K562 (cell line): ENCODE data around the gene RPTOR. TPM values are rescaled to one million over a fixed set of nuclear protein-coding genes. Genes with fewer than 3 reads are reported as not detected.

ENCODE experiments used
- ATAC-seq: fragments of 200-7000 bp; cut with Tn5 transposase; 3 replicates; pipeline ENCODE4 v1.9.1; 2020; ENCODE audit warnings: moderate library complexity
- BruUV-seq: library from RNA; stranded (reverse); fragments of 400-500 nt; replicated peaks from 2 replicates; lab custom pipeline; 2021; lab: Mats Ljungman, UMichigan
- CTCF ChIA-PET: fragments of 300-600 bp; formaldehyde crosslinking; extraction: SDS; loops from one replicate; lab custom pipeline; 2021; ENCODE audit warnings: low intra/inter-chr PET ratio; lab: Yijun Ruan, JAX
- POLR2A ChIA-PET: fragments of 300-600, 350-650 bp; sonication (Branson Sonifier 250); formaldehyde crosslinking; extraction: SDS; loops from one replicate; lab custom pipeline; 2021; ENCODE audit warnings: antibody characterized with exemption, inconsistent platforms; lab: Yijun Ruan, JAX
- DNase-seq, 4 experiments: peaks; one replicate each; pipeline versions ENCODE4 v3.0.0 to v3.0.0-alpha.2; 2011 to 2018; ENCODE audit warnings: low spot score in 3 of 4, mixed read lengths in 3 of 4; ENCODE audit errors: extremely low read depth in 1 of 4
- FAIRE-seq: peaks from 2 replicates; lab custom pipeline; 2011; peaks lifted over from hg19 to GRCh38; lab: Jason Lieb, UNC
- H2AFZ ChIP-seq: 2 replicates; pipeline ENCODE4 v1.6.0; 2011; ENCODE audit warnings: low read depth, low read length, control low read depth, inconsistent platforms
- H3K27ac ChIP-seq: fragments of 200-600 bp; 3 replicates; pipeline ENCODE4 v1.8.0; 2011; ENCODE audit warnings: low read depth, mild to moderate bottlenecking, control low read depth, inconsistent platforms, low read length, moderate library complexity, mixed read lengths; ENCODE audit errors: extremely low read depth
- H3K27me3 ChIP-seq, 2 experiments: fragments of 300-600 bp in 1 of 2; 2 replicates in 1 of 2; 3 replicates in 1 of 2; pipeline versions ENCODE4 v1.6.0 to v1.8.0; 2011; ENCODE audit warnings: inconsistent platforms in 2 of 2, low read length in 2 of 2, mild to moderate bottlenecking in 1 of 2, mixed read lengths in 1 of 2, moderate library complexity in 1 of 2; ENCODE audit not compliant: control insufficient read depth in 2 of 2, insufficient read depth in 2 of 2
- H3K36me3 ChIP-seq: fragments of 300-600 bp; 3 replicates; pipeline ENCODE4 v1.8.0; 2011; ENCODE audit warnings: mild to moderate bottlenecking, low read length, inconsistent platforms; ENCODE audit not compliant: control insufficient read depth, insufficient read depth
- H3K4me1 ChIP-seq, 2 experiments: fragments of 200-600 bp in 1 of 2; replicated peaks in 1 of 2; 2 replicates in 1 of 2; 3 replicates in 1 of 2; pipeline versions ENCODE4 v1.5.1 to v1.8.0; 2011; ENCODE audit warnings: inconsistent platforms in 2 of 2, low read length in 2 of 2, mild to moderate bottlenecking in 1 of 2, mixed read lengths in 1 of 2, moderate library complexity in 1 of 2; ENCODE audit not compliant: control insufficient read depth in 2 of 2, insufficient read depth in 2 of 2
- H3K4me2 ChIP-seq: 2 replicates; pipeline ENCODE4 v1.6.1; 2011; ENCODE audit warnings: low read length, control low read depth, inconsistent platforms, mixed read lengths; ENCODE audit not compliant: insufficient read depth
- H3K4me3 ChIP-seq: fragments of 200-600 bp; sonication (generic), shearing (Covaris generic); 2 replicates; pipeline ENCODE4 v1.5.1; 2016; ENCODE audit warnings: control low read depth, inconsistent platforms
- H3K79me2 ChIP-seq: fragments of 200-600 bp; 3 replicates; pipeline ENCODE4 v1.8.0; 2011; ENCODE audit warnings: low read length, inconsistent platforms; ENCODE audit not compliant: control insufficient read depth, insufficient read depth
- H3K9ac ChIP-seq, 2 experiments: 2 replicates each; pipeline versions ENCODE4 v1.6.0 to v1.6.1; 2011; ENCODE audit warnings: low read depth in 2 of 2, low read length in 2 of 2, control low read depth in 1 of 2, inconsistent platforms in 1 of 2, mild to moderate bottlenecking in 1 of 2, mixed read lengths in 1 of 2; ENCODE audit not compliant: insufficient read depth in 1 of 2
- H3K9me1 ChIP-seq: one replicate; pipeline ENCODE4 v1.6.0; 2011; ENCODE audit warnings: inconsistent platforms, mild to moderate bottlenecking, low read length, moderate library complexity; ENCODE audit not compliant: control insufficient read depth, insufficient read depth
- H3K9me3 ChIP-seq: replicated peaks from 2 replicates; pipeline ENCODE4 v1.5.1; 2011; ENCODE audit warnings: low read depth, low read length, inconsistent platforms; ENCODE audit not compliant: control insufficient read depth, insufficient read depth
- H4K20me1 ChIP-seq: replicated peaks from 2 replicates; pipeline ENCODE4 v1.6.1; 2011; ENCODE audit warnings: low read length, inconsistent platforms, mixed read lengths; ENCODE audit not compliant: control insufficient read depth, insufficient read depth
- ARID1B ChIP-seq: fragments of 450-650 bp; IDR thresholded peaks from 2 replicates; pipeline ENCODE4 v1.6.1; 2016; ENCODE audit warnings: antibody characterized with exemption, mild to moderate bottlenecking, inconsistent platforms
- BCOR ChIP-seq: fragments of 450-650 bp; IDR thresholded peaks from 2 replicates; pipeline ENCODE4 v1.6.1; 2016
- MBD2 ChIP-seq: sonication (generic); IDR thresholded peaks from 2 replicates; pipeline ENCODE4 v1.6.1; 2016; ENCODE audit warnings: low read depth, borderline replicate concordance
- PHF8 ChIP-seq: fragments of 200-600 bp; sonication (generic); IDR thresholded peaks from 2 replicates; pipeline ENCODE4 v1.6.1; 2012; ENCODE audit warnings: mixed run types, mild to moderate bottlenecking, inconsistent platforms, low read length, moderate library complexity, borderline replicate concordance
- PYGO2 ChIP-seq: fragments of 450-650 bp; IDR thresholded peaks from 2 replicates; pipeline ENCODE4 v1.6.1; 2016; ENCODE audit warnings: mild to moderate bottlenecking, missing genetic modification characterization, moderate library complexity, missing compliant biosample characterization
- RFX1 ChIP-seq: fragments of 450-650 bp; IDR thresholded peaks from 2 replicates; pipeline ENCODE4 v1.6.1; 2016; ENCODE audit warnings: mild to moderate bottlenecking, moderate library complexity
- SIX5 ChIP-seq, 2 experiments: IDR thresholded peaks; 2 replicates each; pipeline ENCODE4 v1.6.1; 2011; ENCODE audit warnings: low read length in 2 of 2, borderline replicate concordance in 1 of 2, low read depth in 1 of 2, mild to moderate bottlenecking in 1 of 2, moderate library complexity in 1 of 2; ENCODE audit not compliant: insufficient read depth in 1 of 2
- SPI1 ChIP-seq: IDR thresholded peaks from 2 replicates; pipeline ENCODE4 v1.6.1; 2011; ENCODE audit warnings: low read depth, low read length, control low read depth, borderline replicate concordance
- ZNF212 ChIP-seq: fragments of 450-650 bp; formaldehyde crosslinking; IDR thresholded peaks from 2 replicates; pipeline ENCODE4 v1.4.0; 2020; ENCODE audit warnings: mild to moderate bottlenecking
- ZNF274 ChIP-seq: IDR thresholded peaks from 2 replicates; pipeline ENCODE4 v1.6.1; 2011; ENCODE audit warnings: low read depth, mild to moderate bottlenecking, low read length, moderate library complexity, borderline replicate concordance
- WGBS: fragments of 100-300 bp; shearing (Covaris generic); methylation state at CpG from one replicate; pipeline ENCODE4 v1.1.6; 2016; ENCODE audit warnings: low coverage, mixed read lengths; ENCODE audit not compliant: insufficient coverage; ENCODE audit errors: missing lambda C conversion rate; 5-methylcytosine and 5-hydroxymethylcytosine counted together
- in situ Hi-C: fragments of 300-500 bp; cut with MboI; formaldehyde crosslinking; loops from 4 replicates; pipeline ENCODE4 v1.15.0; 2018; ENCODE audit warnings: inconsistent platforms, mixed read lengths
- intact Hi-C: fragments of 100-400 bp; cut with micrococcal nuclease; formaldehyde crosslinking; loops from 2 replicates; pipeline ENCODE4 v1.14.2; 2022
- polyA plus RNA-seq, 8 experiments: library from polyadenylated mRNA; depleted of rRNA in 4 of 8; stranded (reverse) in 5 of 8; unstranded in 3 of 8; fragments of >200 nt; fragmentation: Nextera tagmentation in 2 of 8; fragmentation: Illumina TruSeq in 1 of 8; extraction: Ambion mirVana in 2 of 8; extraction: Trizol in 1 of 8; gene quantifications; 2 replicates each; pipeline versions ENCODE4 v1.2.1 to v1.2.3, GENCODE V29; 2011 to 2014; ENCODE audit warnings: inconsistent platforms in 1 of 8, missing spikeins in 1 of 8
- total RNA-seq, 7 experiments: library from RNA; depleted of rRNA in 6 of 7; stranded (reverse); fragments of >200 nt in 6 of 7; fragmentation: Illumina TruSeq in 2 of 7; extraction: Trizol in 2 of 7; gene quantifications; 2 replicates each; pipeline versions ENCODE4 v1.2.1 to v1.2.3, GENCODE V29; 2011 to 2021; ENCODE audit warnings: low replicate concordance in 1 of 7
- TF ChIP-seq, protein P1 (sequence below): fragments of 250-450 bp; sonication (Bioruptor Pico); IDR thresholded peaks from 2 replicates; pipeline ENCODE4 v1.4.0; 2020

RPTOR gene
- total and polyA plus RNA-seq, 9 of the 15 experiments (the other 6 are each of a cell fraction or from before 2014, with no cell fraction given) = 0.24 to 54.1 (median 10.2) TPM

DNA sequence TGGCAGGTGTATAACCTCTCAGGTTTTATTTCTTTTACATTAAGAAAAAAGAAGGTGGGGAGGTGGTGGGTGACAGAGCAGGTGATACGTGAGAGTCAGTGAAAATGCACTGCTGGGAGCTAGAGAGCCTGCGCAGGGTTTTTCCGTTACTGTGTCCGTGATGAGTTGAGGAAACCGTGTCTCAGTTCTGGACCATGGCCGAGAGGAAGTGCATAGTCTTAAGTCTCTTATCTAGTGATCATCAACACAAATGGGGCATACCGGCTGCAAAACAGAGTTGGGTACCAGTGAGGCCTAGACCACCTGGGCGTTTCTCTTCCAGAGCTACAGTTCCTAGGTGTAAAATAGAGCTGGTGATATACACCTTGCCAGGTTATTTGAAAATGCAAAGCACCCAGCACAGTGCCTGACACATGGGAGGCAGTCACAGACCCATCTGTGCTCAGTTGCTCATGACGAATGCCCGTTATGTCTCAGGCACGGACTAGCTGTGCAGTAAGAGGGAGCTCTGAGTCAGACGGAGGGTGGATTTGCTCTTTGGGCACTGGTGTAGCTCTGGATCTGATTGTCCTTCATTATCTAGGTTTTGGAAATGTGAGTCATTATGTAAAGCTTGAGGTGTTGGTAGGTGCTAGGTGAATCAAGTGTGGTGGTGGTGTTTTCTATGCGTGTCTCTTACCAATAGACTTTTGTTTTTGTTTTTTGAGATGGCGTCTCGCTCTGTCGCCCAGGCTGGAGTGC lies 60.9 kb downstream of the RPTOR start:
- ChIA-PET POLR2A (interaction anchor here (0.6 to 1.7 kb wide), 5 partner anchors 9 to 24 kb away, joined by 3 to 5 read pairs (median 3); no protein-coding TSS in a partner anchor), CTCF (no interaction called here)
- no peak overlapping the region for H3K27ac ChIP-seq
- TF ChIP-seq SPI1 (0 out of 2 replicates have a peak, but pooled peaks have one; percentile 42), PYGO2 (tag) (no peak), ZNF212 (CRISPR knock-in tag) (no peak), SIX5 (IDR thresholded peaks at IDR 0.05; ENCODE audit: borderline replicate concordance in 1 of 2, insufficient read depth in 1 of 2, low read depth in 1 of 2, low read length in 2 of 2) (no peak), ZNF274 (no peak), MBD2 (no peak), ARID1B (0 out of 2 replicates have a peak, but pooled peaks have one; percentile 11), PHF8 (no peak), RFX1 (no peak), BCOR (no peak)
- TF ChIP-seq, protein P1, sequence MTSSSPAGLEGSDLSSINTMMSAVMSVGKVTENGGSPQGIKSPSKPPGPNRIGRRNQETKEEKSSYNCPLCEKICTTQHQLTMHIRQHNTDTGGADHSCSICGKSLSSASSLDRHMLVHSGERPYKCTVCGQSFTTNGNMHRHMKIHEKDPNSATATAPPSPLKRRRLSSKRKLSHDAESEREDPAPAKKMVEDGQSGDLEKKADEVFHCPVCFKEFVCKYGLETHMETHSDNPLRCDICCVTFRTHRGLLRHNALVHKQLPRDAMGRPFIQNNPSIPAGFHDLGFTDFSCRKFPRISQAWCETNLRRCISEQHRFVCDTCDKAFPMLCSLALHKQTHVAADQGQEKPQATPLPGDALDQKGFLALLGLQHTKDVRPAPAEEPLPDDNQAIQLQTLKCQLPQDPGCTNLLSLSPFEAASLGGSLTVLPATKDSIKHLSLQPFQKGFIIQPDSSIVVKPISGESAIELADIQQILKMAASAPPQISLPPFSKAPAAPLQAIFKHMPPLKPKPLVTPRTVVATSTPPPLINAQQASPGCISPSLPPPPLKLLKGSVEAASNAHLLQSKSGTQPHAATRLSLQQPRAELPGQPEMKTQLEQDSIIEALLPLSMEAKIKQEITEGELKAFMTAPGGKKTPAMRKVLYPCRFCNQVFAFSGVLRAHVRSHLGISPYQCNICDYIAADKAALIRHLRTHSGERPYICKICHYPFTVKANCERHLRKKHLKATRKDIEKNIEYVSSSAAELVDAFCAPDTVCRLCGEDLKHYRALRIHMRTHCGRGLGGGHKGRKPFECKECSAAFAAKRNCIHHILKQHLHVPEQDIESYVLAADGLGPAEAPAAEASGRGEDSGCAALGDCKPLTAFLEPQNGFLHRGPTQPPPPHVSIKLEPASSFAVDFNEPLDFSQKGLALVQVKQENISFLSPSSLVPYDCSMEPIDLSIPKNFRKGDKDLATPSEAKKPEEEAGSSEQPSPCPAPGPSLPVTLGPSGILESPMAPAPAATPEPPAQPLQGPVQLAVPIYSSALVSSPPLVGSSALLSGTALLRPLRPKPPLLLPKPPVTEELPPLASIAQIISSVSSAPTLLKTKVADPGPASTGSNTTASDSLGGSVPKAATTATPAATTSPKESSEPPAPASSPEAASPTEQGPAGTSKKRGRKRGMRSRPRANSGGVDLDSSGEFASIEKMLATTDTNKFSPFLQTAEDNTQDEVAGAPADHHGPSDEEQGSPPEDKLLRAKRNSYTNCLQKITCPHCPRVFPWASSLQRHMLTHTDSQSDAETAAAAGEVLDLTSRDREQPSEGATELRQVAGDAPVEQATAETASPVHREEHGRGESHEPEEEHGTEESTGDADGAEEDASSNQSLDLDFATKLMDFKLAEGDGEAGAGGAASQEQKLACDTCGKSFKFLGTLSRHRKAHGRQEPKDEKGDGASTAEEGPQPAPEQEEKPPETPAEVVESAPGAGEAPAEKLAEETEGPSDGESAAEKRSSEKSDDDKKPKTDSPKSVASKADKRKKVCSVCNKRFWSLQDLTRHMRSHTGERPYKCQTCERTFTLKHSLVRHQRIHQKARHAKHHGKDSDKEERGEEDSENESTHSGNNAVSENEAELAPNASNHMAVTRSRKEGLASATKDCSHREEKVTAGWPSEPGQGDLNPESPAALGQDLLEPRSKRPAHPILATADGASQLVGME (CRISPR knock-in tag) = no peak

More for the DNA sequence above, 60.9 kb downstream of the RPTOR start:
- H4K20me1 ChIP-seq = peaks cover 25% of the 10 kb centered on the region
- H2AFZ ChIP-seq = no peak overlapping the region
- no peaks in the 10 kb centered on the region; the same call in 2 of the 3 replicates for H3K36me3 ChIP-seq
- no peaks in the 10 kb centered on the region for H3K27me3 ChIP-seq
- WGBS = 43% methylated on average over 16 of the region's 16 CpGs
- no peak overlapping the region for H3K9ac ChIP-seq
- H3K4me3 ChIP-seq = no peak overlapping the region
- in situ Hi-C loops = no loop called here
- intact Hi-C loops = no loop called here
- ATAC-seq = peak; percentile 49
- peak in 2 of 4 experiments; percentile 23 to 33 for DNase-seq
- H3K9me3 ChIP-seq = no peaks in the 10 kb centered on the region
- H3K79me2 ChIP-seq = peaks cover 84% of the 10 kb centered on the region
- H3K4me2 ChIP-seq = no peak overlapping the region
- no TSS peak for BruUV-seq
- no peaks in the 10 kb centered on the region for H3K9me1 ChIP-seq
- peaks cover 17 to 20% of the 10 kb centered on the region in 2 experiments for H3K4me1 ChIP-seq
- no peak for FAIRE-seq
